Vagina (tissue), 2 donors: ENCODE results near the gene SLC23A2. TPM values are rescaled to one million over a fixed set of nuclear protein-coding genes. Genes with fewer than 3 reads are reported as not detected.

Experiments
- DNase-seq, 2 donors: peaks; one replicate each; pipeline ENCODE4 v3.0.0-alpha.2; 2017; ENCODE audit errors: extremely low spot score in 2 of 2
- H3K27ac ChIP-seq: fragments of 200-600 bp; sonication (generic); one replicate; pipeline ENCODE4 v1.5.1; 2019
- H3K27me3 ChIP-seq: fragments of 200-600 bp; sonication (generic); one replicate; pipeline ENCODE4 v1.5.1; 2019
- H3K36me3 ChIP-seq, 2 donors: fragments of 200-600 bp; sonication (generic); one replicate each; pipeline ENCODE4 v1.5.1; 2017 to 2019
- H3K4me1 ChIP-seq: fragments of 200-600 bp; sonication (generic); one replicate; pipeline ENCODE4 v1.5.1; 2019
- H3K4me3 ChIP-seq, 2 donors: fragments of 200-600 bp; sonication (generic); 1 replicate in 1 of 2; 2 replicates in 1 of 2; pipeline ENCODE4 v1.5.1; 2016 to 2019
- H3K9me3 ChIP-seq: fragments of 200-600 bp; sonication (generic); one replicate; pipeline ENCODE4 v1.5.1; 2019
- POLR2A ChIP-seq, 2 donors: fragments of 450-650 bp; IDR thresholded peaks; one replicate each; pipeline ENCODE4 v1.6.1; 2017; ENCODE audit warnings: antibody characterized with exemption in 2 of 2, mild to moderate bottlenecking in 2 of 2, moderate library complexity in 2 of 2
- POLR2AphosphoS5 ChIP-seq, 2 donors: sonication (generic); formaldehyde crosslinking; IDR thresholded peaks; one replicate each; pipeline ENCODE4 v1.9.0; 2017; ENCODE audit warnings: antibody characterized with exemption in 2 of 2, mild to moderate bottlenecking in 2 of 2, low read depth in 1 of 2; ENCODE audit not compliant: insufficient read depth in 1 of 2
- intact Hi-C: fragments of 100-400 bp; cut with DNase I; formaldehyde crosslinking; loops from one replicate; pipeline ENCODE4 v1.15.1; 2023
- total RNA-seq: library from RNA; depleted of rRNA; stranded (reverse); fragments of >200 nt; gene quantifications from one replicate; pipeline ENCODE4 v1.2.3, GENCODE V29; 2016
- TF ChIP-seq, protein P1 (sequence below), 3 experiments: fragments of 450-650 bp in 2 of 3; fragments of 200-600 bp in 1 of 3; sonication (generic) in 1 of 3; IDR thresholded peaks; one replicate each; pipeline ENCODE4 v1.5.1; 2017 to 2019; ENCODE audit warnings: antibody characterized with exemption in 3 of 3, mild to moderate bottlenecking in 2 of 3, moderate library complexity in 2 of 3

The SLC23A2 gene
- total RNA-seq, 1 donor from 2014 or later = 14.7 TPM

GRCh38 chr20:4913147-4913546 lies 88.2 kb downstream of the SLC23A2 start:
- DNase-seq = no peak
- Histone ChIP-seq H3K4me3 (no peak overlapping the region), H3K27ac (no peak overlapping the region), H3K27me3 (no peaks in the 10 kb centered on the region), H3K4me1 (peaks cover 12% of the 10 kb centered on the region), H3K36me3 (peaks cover 0 to 7% of the 10 kb centered on the region in 2 donors), H3K9me3 (no peaks in the 10 kb centered on the region)
- intact Hi-C loops = no loop called here
- TF ChIP-seq POLR2A (IDR thresholded peaks at IDR 0.05) = no peak
- TF ChIP-seq, protein P1, sequence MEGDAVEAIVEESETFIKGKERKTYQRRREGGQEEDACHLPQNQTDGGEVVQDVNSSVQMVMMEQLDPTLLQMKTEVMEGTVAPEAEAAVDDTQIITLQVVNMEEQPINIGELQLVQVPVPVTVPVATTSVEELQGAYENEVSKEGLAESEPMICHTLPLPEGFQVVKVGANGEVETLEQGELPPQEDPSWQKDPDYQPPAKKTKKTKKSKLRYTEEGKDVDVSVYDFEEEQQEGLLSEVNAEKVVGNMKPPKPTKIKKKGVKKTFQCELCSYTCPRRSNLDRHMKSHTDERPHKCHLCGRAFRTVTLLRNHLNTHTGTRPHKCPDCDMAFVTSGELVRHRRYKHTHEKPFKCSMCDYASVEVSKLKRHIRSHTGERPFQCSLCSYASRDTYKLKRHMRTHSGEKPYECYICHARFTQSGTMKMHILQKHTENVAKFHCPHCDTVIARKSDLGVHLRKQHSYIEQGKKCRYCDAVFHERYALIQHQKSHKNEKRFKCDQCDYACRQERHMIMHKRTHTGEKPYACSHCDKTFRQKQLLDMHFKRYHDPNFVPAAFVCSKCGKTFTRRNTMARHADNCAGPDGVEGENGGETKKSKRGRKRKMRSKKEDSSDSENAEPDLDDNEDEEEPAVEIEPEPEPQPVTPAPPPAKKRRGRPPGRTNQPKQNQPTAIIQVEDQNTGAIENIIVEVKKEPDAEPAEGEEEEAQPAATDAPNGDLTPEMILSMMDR (IDR thresholded peaks at IDR 0.05) = no peak
- TF ChIP-seq POLR2AphosphoS5 (IDR thresholded peaks at IDR 0.05; ENCODE audit: insufficient read depth in 1 of 2, low read depth in 1 of 2) = no peak

DNA sequence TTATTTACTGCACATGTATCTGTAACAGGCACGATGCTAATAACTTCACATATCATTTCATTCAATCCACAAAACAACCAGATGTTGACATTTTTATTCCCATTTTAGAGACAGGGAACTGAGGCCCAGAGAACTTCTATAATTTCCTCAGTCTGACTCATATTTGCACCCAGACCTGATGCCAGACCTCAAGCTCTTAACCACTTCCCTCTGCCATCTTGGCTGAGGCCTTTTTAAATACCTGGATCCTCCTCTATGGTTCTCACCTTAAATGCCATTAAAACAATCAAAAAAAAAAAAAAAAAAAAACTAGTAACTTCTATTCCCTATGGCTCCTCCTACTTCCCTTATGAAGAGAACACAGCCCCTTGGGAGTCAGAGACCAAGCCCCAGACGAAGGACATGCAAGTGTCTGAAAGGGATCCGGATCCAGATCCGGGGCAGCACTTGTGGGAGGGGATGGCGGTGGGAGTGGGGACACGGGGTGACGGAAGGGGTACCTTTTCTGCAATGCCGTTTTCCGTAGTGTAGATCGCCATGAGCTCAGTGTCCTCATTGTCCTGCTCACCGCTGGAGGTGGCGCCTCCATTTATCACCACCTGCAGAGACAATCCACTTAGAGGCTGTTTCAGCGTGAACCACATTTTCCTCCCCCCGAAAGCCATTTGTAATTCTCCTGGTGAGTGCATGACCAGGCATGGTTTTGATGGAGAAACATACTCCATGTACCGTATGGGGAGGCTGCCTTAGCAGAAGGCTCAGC lies 88.7 kb downstream of the SLC23A2 start:
- Histone ChIP-seq H3K4me3 (no peak overlapping the region), H3K36me3 (peaks cover 0 to 7% of the 10 kb centered on the region in 2 donors), H3K4me1 (peaks cover 10% of the 10 kb centered on the region), H3K27ac (no peak overlapping the region), H3K27me3 (no peaks in the 10 kb centered on the region), H3K9me3 (no peaks in the 10 kb centered on the region)
- TF ChIP-seq POLR2A (IDR thresholded peaks at IDR 0.05) = no peak
- TF ChIP-seq, protein P1 (IDR thresholded peaks at IDR 0.05) = no peak
- TF ChIP-seq POLR2AphosphoS5 (IDR thresholded peaks at IDR 0.05; ENCODE audit: insufficient read depth in 1 of 2, low read depth in 1 of 2) = no peak
- intact Hi-C loops = no loop called here
- DNase-seq = no peak

- Histone ChIP-seq H3K4me3 (no peak overlapping the region), H3K36me3 (peaks cover 0 to 7% of the 10 kb centered on the region in 2 donors), H3K27ac (no peak overlapping the region), H3K9me3 (no peaks in the 10 kb centered on the region), H3K4me1 (no peaks in the 10 kb centered on the region), H3K27me3 (no peaks in the 10 kb centered on the region)
- TF ChIP-seq POLR2A (IDR thresholded peaks at IDR 0.05) = no peak
- TF ChIP-seq, protein P1 (IDR thresholded peaks at IDR 0.05) = no peak
- no peak for TF ChIP-seq POLR2AphosphoS5 (IDR thresholded peaks at IDR 0.05; ENCODE audit: insufficient read depth in 1 of 2, low read depth in 1 of 2)
- DNase-seq = no peak
- intact Hi-C loops = no loop called here
Measured at GRCh38 chr20:4910951-4911350, 90.4 kb downstream of the SLC23A2 start.

GRCh38 chr20:4905613-4906012 lies 95.7 kb downstream of the SLC23A2 start:
- no peaks in the 10 kb centered on the region for H3K9me3 ChIP-seq
- TF ChIP-seq POLR2AphosphoS5 (IDR thresholded peaks at IDR 0.05; ENCODE audit: insufficient read depth in 1 of 2, low read depth in 1 of 2) = no peak
- no peak for TF ChIP-seq POLR2A (IDR thresholded peaks at IDR 0.05)
- TF ChIP-seq, protein P1 (IDR thresholded peaks at IDR 0.05) = no peak
- intact Hi-C loops = no loop called here

GRCh38 chr20:4905195-4905594 lies 96.1 kb downstream of the SLC23A2 start:
- TF ChIP-seq, protein P1 (IDR thresholded peaks at IDR 0.05) = no peak
- no peak for TF ChIP-seq POLR2A (IDR thresholded peaks at IDR 0.05)
- TF ChIP-seq POLR2AphosphoS5 (IDR thresholded peaks at IDR 0.05; ENCODE audit: insufficient read depth in 1 of 2, low read depth in 1 of 2) = no peak
- no peak for DNase-seq
- Histone ChIP-seq H3K27me3 (no peaks in the 10 kb centered on the region), H3K4me1 (no peaks in the 10 kb centered on the region), H3K36me3 (peaks cover 0 to 7% of the 10 kb centered on the region in 2 donors), H3K4me3 (no peak overlapping the region), H3K27ac (no peak overlapping the region), H3K9me3 (no peaks in the 10 kb centered on the region)
- intact Hi-C loops = no loop called here

More at GRCh38 chr20:4905613-4906012, 95.7 kb downstream of the SLC23A2 start:
- H3K4me3 ChIP-seq = no peak overlapping the region
- H3K27me3 ChIP-seq = no peaks in the 10 kb centered on the region
- peaks cover 0 to 7% of the 10 kb centered on the region in 2 donors for H3K36me3 ChIP-seq
- H3K27ac ChIP-seq = no peak overlapping the region
- no peak for DNase-seq
- H3K4me1 ChIP-seq = no peaks in the 10 kb centered on the region
